PC-9 (cell line): ENCODE data around the gene PANX1.

Source experiments
- CTCF ChIP-seq: fragments of 200-600 bp; sonication (generic); conservative IDR thresholded peaks from 2 replicates; pipeline ENCODE4 v1.6.1; 2017; ENCODE audit warnings: mixed run types, antibody characterized with exemption, mild to moderate bottlenecking, moderate library complexity
- EZH2 ChIP-seq: fragments of 200-600 bp; sonication (generic); IDR thresholded peaks from 2 replicates; pipeline ENCODE4 v1.8.0; 2017; ENCODE audit warnings: antibody characterized with exemption, low read depth

GRCh38 chr11:94175535-94175934, 46.9 kb downstream of the PANX1 start:
- TF ChIP-seq CTCF (no peak), EZH2 (no peak)
